Activated T-cell treated with anti-CD3 and anti-CD28 coated beads, Interleukin-2, amount 50 U/mL, for 48 hours (primary cell): ENCODE results near the gene HNMT.

ENCODE experiments used
- DNase-seq, 2 experiments: peaks; one replicate each; pipeline ENCODE4 v3.0.0-alpha.2; 2020

HNMT gene

DNA sequence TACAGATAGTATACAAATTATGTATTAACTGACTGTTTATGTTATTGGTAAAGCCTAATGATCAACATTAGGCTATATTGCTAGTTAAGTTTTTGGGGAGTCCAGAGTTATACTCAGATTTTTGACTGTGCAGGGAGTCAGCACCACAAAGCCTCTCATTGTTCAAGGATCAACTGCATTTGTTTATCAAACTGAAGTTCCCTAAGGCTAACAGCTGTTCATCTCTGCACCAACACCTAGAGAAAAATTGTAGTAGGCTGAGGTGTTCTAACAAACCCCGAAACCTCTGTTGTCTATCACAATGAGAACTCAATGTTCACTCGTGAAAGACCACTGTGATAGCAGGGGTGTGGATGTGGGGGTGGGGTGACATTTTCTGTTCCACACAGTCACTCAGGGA, 97.7 kb downstream of the HNMT start:
- no peak for DNase-seq

DNA sequence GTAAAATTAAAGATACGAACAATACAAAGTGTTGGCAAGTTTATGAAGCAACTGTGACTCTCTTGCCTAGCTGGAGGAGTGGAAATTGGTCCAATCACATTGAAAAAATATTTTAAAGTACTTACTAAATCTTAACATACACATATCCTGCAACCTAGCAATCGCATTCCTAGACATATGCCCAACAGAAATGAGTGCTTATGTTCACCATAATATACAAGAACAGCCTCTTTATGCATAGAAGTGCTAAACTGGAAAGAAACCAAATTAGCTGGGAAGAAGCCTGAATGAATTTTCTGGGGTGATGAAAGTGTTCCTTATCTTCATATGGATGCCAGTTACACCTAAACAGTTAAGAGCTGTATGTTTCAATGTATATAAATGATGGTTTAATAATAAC, 98.9 kb downstream of the HNMT start:
- DNase-seq = no peak
